ENCODE results near the gene S100A16. TPM values are rescaled to one million over a fixed set of nuclear protein-coding genes. Genes with fewer than 3 reads are reported as not detected.
"Not testable (repeated sequence)": the region's sequence is repeated elsewhere in the genome, so short reads cannot be mapped to it uniquely, and the experiment has no call there.

S100A16 gene
- total and polyA plus RNA-seq, 3 donors from 2014 or later: 126 to 171 (median 158) TPM

DNA sequence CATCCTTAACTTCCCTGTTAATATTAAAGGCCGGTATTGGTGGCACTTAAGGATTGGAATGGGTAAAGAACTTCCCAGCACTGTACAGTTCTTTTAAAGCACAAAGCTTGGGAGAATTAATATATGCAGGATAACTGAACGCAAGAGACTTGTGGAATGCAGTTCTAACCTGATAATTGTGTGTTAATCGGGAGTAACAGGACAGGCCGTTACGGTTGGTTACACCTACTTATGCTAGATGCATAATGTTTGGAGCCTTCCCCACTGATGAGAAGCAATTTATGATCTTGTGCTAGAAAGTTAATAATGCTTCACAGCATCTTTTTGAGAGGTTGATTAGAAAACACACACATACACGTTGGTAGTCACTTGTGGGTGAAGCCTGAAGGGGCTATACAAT, 27.9 kb upstream of the S100A16 start:
- WGBS, 2 donors: 70 to 72% methylated on average over 6 of the region's 6 CpGs
- H3K36me3 ChIP-seq (ENCODE audit: low read depth, missing control alignments): no peaks in the 10 kb centered on the region
- no peak for TF ChIP-seq POLR2A (IDR thresholded peaks at IDR 0.05)
- TF ChIP-seq CTCF (IDR thresholded peaks at IDR 0.05): no peak
- no peaks in the 10 kb centered on the region for H3K27me3 ChIP-seq
- peaks cover 17% of the 10 kb centered on the region for H3K4me1 ChIP-seq
- intact Hi-C loops (cut with DNase I; ENCODE audit: low total_unique reads): no loop called here
- no peak for DNase-seq
- no peak overlapping the region for H3K27ac ChIP-seq
- no peak overlapping the region for H3K4me3 ChIP-seq
- no peaks in the 10 kb centered on the region for H3K9me3 ChIP-seq

GRCh38 chr1:153640213-153640612, 27.3 kb upstream of the S100A16 start:
- 92 to 96% methylated on average over 5 of the region's 5 CpGs for WGBS, 2 donors
- H3K27ac ChIP-seq; DNase-seq; H3K27me3 ChIP-seq; H3K9me3 ChIP-seq; H3K4me3 ChIP-seq; H3K36me3 ChIP-seq (ENCODE audit: low read depth, missing control alignments); intact Hi-C loops (cut with DNase I; ENCODE audit: low total_unique reads): not testable (repeated sequence)
- H3K4me1 ChIP-seq: peaks cover 20% of the 10 kb centered on the region

DNA sequence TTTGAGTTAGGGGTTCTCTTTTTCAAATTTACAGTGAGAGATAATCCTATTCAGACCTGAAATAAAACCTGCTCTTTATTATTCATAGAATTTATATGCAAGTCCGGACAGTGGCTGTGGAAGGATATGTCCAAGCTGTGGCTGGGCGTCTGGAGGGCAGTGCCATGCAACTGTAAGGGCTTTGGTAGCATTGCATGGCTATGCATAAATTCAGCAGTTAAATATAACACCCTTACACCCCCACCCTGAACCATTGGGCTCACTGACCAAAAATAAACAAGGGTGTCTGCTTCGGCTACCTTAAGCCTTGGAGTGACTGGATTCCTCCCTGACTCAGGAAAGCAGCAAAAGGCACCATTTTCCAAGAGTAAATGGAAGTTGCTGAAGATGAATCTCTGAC, 26.3 kb upstream of the S100A16 start:
- 87 to 96% methylated on average over 3 of the region's 3 CpGs for WGBS, 2 donors
- no peak overlapping the region for H3K27ac ChIP-seq
- DNase-seq: no peak
- no peak overlapping the region for H3K4me3 ChIP-seq
- H3K27me3 ChIP-seq: no peaks in the 10 kb centered on the region
- H3K36me3 ChIP-seq (ENCODE audit: low read depth, missing control alignments): no peaks in the 10 kb centered on the region
- H3K4me1 ChIP-seq: peaks cover 18% of the 10 kb centered on the region
- intact Hi-C loops (cut with DNase I; ENCODE audit: low total_unique reads): no loop called here
- TF ChIP-seq POLR2A (IDR thresholded peaks at IDR 0.05) (no peak), CTCF (IDR thresholded peaks at IDR 0.05) (no peak)
- no peaks in the 10 kb centered on the region for H3K9me3 ChIP-seq

GRCh38 chr1:153638261-153638660, 25.3 kb upstream of the S100A16 start:
- intact Hi-C loops (cut with DNase I; ENCODE audit: low total_unique reads): no loop called here
- DNase-seq: no peak
- H3K4me3 ChIP-seq: no peak overlapping the region
- H3K9me3 ChIP-seq: no peaks in the 10 kb centered on the region
- 46 to 52% methylated on average over 6 of the region's 6 CpGs for WGBS, 2 donors
- H3K4me1 ChIP-seq: peaks cover 10% of the 10 kb centered on the region
- no peaks in the 10 kb centered on the region for H3K36me3 ChIP-seq (ENCODE audit: low read depth, missing control alignments)
- H3K27me3 ChIP-seq: no peaks in the 10 kb centered on the region
- TF ChIP-seq CTCF (IDR thresholded peaks at IDR 0.05) (no peak), POLR2A (IDR thresholded peaks at IDR 0.05) (no peak)
- H3K27ac ChIP-seq: peak overlapping the region in 1 of 2 donors; percentile 98

GRCh38 chr1:153636312-153636711, 23.4 kb upstream of the S100A16 start:
- Histone ChIP-seq H3K27me3 (no peaks in the 10 kb centered on the region), H3K9me3 (no peaks in the 10 kb centered on the region), H3K27ac (peak overlapping the region in 1 of 2 donors; percentile 98), H3K4me3 (no peak overlapping the region), H3K36me3 (ENCODE audit: low read depth, missing control alignments) (no peaks in the 10 kb centered on the region), H3K4me1 (peaks cover 7% of the 10 kb centered on the region)
- DNase-seq: no peak
- WGBS, 2 donors: 86 to 91% methylated on average over 9 of the region's 9 CpGs
- TF ChIP-seq CTCF (IDR thresholded peaks at IDR 0.05) (no peak), POLR2A (IDR thresholded peaks at IDR 0.05) (no peak)
- intact Hi-C loops (cut with DNase I; ENCODE audit: low total_unique reads): no loop called here
